ENCODE data around the gene COL24A1. TPM values are rescaled to one million over a fixed set of nuclear protein-coding genes. Genes with fewer than 3 reads are reported as not detected.

The COL24A1 gene
- total RNA-seq, 4 donors from 2014 or later = 0.12 to 1.1 (median 0.58) TPM

GRCh38 chr1:86035101-86035500 is 121.5 kb downstream of the COL24A1 start:
- no peak for DNase-seq (ENCODE audit: low spot score)
- no peak for TF ChIP-seq CTCF (IDR thresholded peaks at IDR 0.05)
- no peak for ATAC-seq (ENCODE audit: low FRiP score)

GRCh38 chr1:86030180-86030579 is 126.4 kb downstream of the COL24A1 start:
- no peak for TF ChIP-seq CTCF (IDR thresholded peaks at IDR 0.05)
- no peak for ATAC-seq (ENCODE audit: low FRiP score)
- no peak for DNase-seq (ENCODE audit: low spot score)

- TF ChIP-seq CTCF (IDR thresholded peaks at IDR 0.05) = no peak
- DNase-seq (ENCODE audit: low spot score) = no peak
- ATAC-seq (ENCODE audit: low FRiP score) = no peak
Measured at GRCh38 chr1:86018283-86018923, 138.2 kb downstream of the COL24A1 start.

GRCh38 chr1:86016076-86016759 is 140.4 kb downstream of the COL24A1 start:
- ATAC-seq (ENCODE audit: low FRiP score) = no peak
- TF ChIP-seq CTCF (IDR thresholded peaks at IDR 0.05) = no peak
- no peak for DNase-seq (ENCODE audit: low spot score)

- no peak for DNase-seq (ENCODE audit: low spot score)
- no peak for TF ChIP-seq CTCF (IDR thresholded peaks at IDR 0.05)
- no peak for ATAC-seq (ENCODE audit: low FRiP score)
Measured at GRCh38 chr1:86015375-86015774, 141.2 kb downstream of the COL24A1 start.

- DNase-seq (ENCODE audit: low spot score) (no peak), ATAC-seq (ENCODE audit: low FRiP score) (no peak)
- no peak for TF ChIP-seq CTCF (IDR thresholded peaks at IDR 0.05)
Measured at GRCh38 chr1:86000601-86001000, 156.0 kb downstream of the COL24A1 start.
